H9 (cell line): ENCODE data around the gene SCUBE2. TPM values are rescaled to one million over a fixed set of nuclear protein-coding genes. Genes with fewer than 3 reads are reported as not detected.

Experiments used
- DNase-seq: peaks from one replicate; pipeline ENCODE4 v3.0.0-alpha.2; 2017
- H2AFZ ChIP-seq: one replicate; pipeline ENCODE4 v1.6.1; 2013; ENCODE audit warnings: mild to moderate bottlenecking, low read length, control low read depth, moderate library complexity
- H2AK5ac ChIP-seq: 2 replicates; pipeline ENCODE4 v1.6.1; 2013; ENCODE audit warnings: low read length, control low read depth, mixed read lengths; ENCODE audit not compliant: insufficient read length
- H2BK120ac ChIP-seq: one replicate; pipeline ENCODE4 v1.6.1; 2013; ENCODE audit warnings: low read depth, mild to moderate bottlenecking, low read length, control low read depth, inconsistent platforms; ENCODE audit not compliant: poor library complexity, severe bottlenecking
- H2BK12ac ChIP-seq: 2 replicates; pipeline ENCODE4 v1.6.1; 2013; ENCODE audit warnings: low read length, control low read depth, mixed read lengths, low read depth; ENCODE audit not compliant: insufficient read length
- H2BK15ac ChIP-seq: 2 replicates; pipeline ENCODE4 v1.6.1; 2013; ENCODE audit warnings: low read depth, low read length, control low read depth
- H2BK20ac ChIP-seq: one replicate; pipeline ENCODE4 v1.6.1; 2013; ENCODE audit warnings: low read depth, mild to moderate bottlenecking, low read length, control low read depth, inconsistent platforms; ENCODE audit not compliant: poor library complexity, severe bottlenecking
- H2BK5ac ChIP-seq: 2 replicates; pipeline ENCODE4 v1.6.1; 2013; ENCODE audit warnings: low read length, control low read depth, mixed read lengths; ENCODE audit not compliant: insufficient read length
- H3K14ac ChIP-seq: 2 replicates; pipeline ENCODE4 v1.6.1; 2013; ENCODE audit warnings: low read length, control low read depth; ENCODE audit not compliant: insufficient read depth
- H3K18ac ChIP-seq: 2 replicates; pipeline ENCODE4 v1.6.1; 2013; ENCODE audit warnings: low read depth, mild to moderate bottlenecking, mixed read lengths, low read length, control low read depth; ENCODE audit not compliant: insufficient read length
- H3K23ac ChIP-seq: 2 replicates; pipeline ENCODE4 v1.6.1; 2013; ENCODE audit warnings: low read length, control low read depth, mixed read lengths, low read depth; ENCODE audit not compliant: insufficient read length
- H3K23me2 ChIP-seq: 2 replicates; pipeline ENCODE4 v1.6.1; 2013; ENCODE audit warnings: low read depth, mild to moderate bottlenecking, mixed read lengths, low read length, control low read depth; ENCODE audit not compliant: insufficient read length, poor library complexity, severe bottlenecking
- H3K27ac ChIP-seq: 2 replicates; pipeline ENCODE4 v1.5.1; 2013; ENCODE audit warnings: low read length, control low read depth, mixed read lengths, low read depth; ENCODE audit not compliant: insufficient read length
- H3K27me3 ChIP-seq: 2 replicates; pipeline ENCODE4 v1.6.1; 2013; ENCODE audit warnings: low read length, control low read depth, inconsistent platforms; ENCODE audit not compliant: insufficient read depth
- H3K4ac ChIP-seq: 2 replicates; pipeline ENCODE4 v1.6.1; 2013; ENCODE audit warnings: low read depth, mild to moderate bottlenecking, control low read depth, inconsistent platforms, low read length, moderate library complexity
- H3K4me1 ChIP-seq: 2 replicates; pipeline ENCODE4 v1.6.1; 2013; ENCODE audit warnings: low read length, control low read depth, inconsistent platforms; ENCODE audit not compliant: insufficient read depth
- H3K4me2 ChIP-seq: 2 replicates; pipeline ENCODE4 v1.6.1; 2013; ENCODE audit warnings: low read length, control low read depth, mixed read lengths; ENCODE audit not compliant: insufficient read length, insufficient read depth
- H3K56ac ChIP-seq: 2 replicates; pipeline ENCODE4 v1.6.1; 2013; ENCODE audit warnings: low read depth, mild to moderate bottlenecking, mixed read lengths, low read length, control low read depth; ENCODE audit not compliant: insufficient read length
- H3K79me1 ChIP-seq: 2 replicates; pipeline ENCODE4 v1.6.1; 2013; ENCODE audit warnings: low read depth, mild to moderate bottlenecking, moderate library complexity, low read length, control low read depth, inconsistent platforms; ENCODE audit not compliant: insufficient read depth, poor library complexity, severe bottlenecking
- H3K79me2 ChIP-seq: 2 replicates; pipeline ENCODE4 v1.6.1; 2013; ENCODE audit warnings: low read length, control low read depth, inconsistent platforms; ENCODE audit not compliant: insufficient read depth
- H3K9ac ChIP-seq: 2 replicates; pipeline ENCODE4 v1.6.1; 2013; ENCODE audit warnings: low read length, control low read depth, mixed read lengths; ENCODE audit not compliant: insufficient read length; ENCODE audit errors: extremely low read depth
- H3K9me3 ChIP-seq: one replicate; pipeline ENCODE4 v1.6.1; 2013; ENCODE audit warnings: low read depth, low read length, inconsistent platforms; ENCODE audit not compliant: control insufficient read depth
- H3T11ph ChIP-seq: one replicate; pipeline ENCODE4 v1.6.1; 2013; ENCODE audit warnings: mild to moderate bottlenecking, low read length, control low read depth, inconsistent platforms
- H4K20me1 ChIP-seq: one replicate; pipeline ENCODE4 v1.6.1; 2013; ENCODE audit not compliant: control insufficient read depth, insufficient read length, insufficient read depth
- H4K5ac ChIP-seq: 2 replicates; pipeline ENCODE4 v1.6.1; 2013; ENCODE audit warnings: low read depth, mild to moderate bottlenecking, mixed read lengths, low read length, control low read depth; ENCODE audit not compliant: insufficient read length
- H4K8ac ChIP-seq: replicated peaks from 2 replicates; pipeline ENCODE4 v1.6.1; 2013; ENCODE audit warnings: low read length, control low read depth, mixed read lengths, low read depth; ENCODE audit not compliant: insufficient read length
- H4K91ac ChIP-seq: 2 replicates; pipeline ENCODE4 v1.6.1; 2013; ENCODE audit warnings: low read depth, mild to moderate bottlenecking, moderate library complexity, mixed read lengths, low read length, control low read depth; ENCODE audit not compliant: insufficient read length
- H3K27ac Mint-ChIP-seq, 3 experiments: 2 replicates in 2 of 3; 3 replicates in 1 of 3; pipeline ENCODE4 v1.8.0; 2020 to 2021; ENCODE audit warnings: mixed read lengths in 3 of 3, mild to moderate bottlenecking in 1 of 3, moderate library complexity in 1 of 3
- H3K27me3 Mint-ChIP-seq: 2 replicates; pipeline ENCODE4 v1.8.0; 2021; ENCODE audit warnings: low read depth, mild to moderate bottlenecking, moderate library complexity, mixed read lengths
- H3K36me3 Mint-ChIP-seq, 3 experiments: 2 replicates in 2 of 3; 3 replicates in 1 of 3; pipeline ENCODE4 v1.8.0; 2020 to 2021; ENCODE audit warnings: low read depth in 3 of 3, mixed read lengths in 3 of 3; ENCODE audit not compliant: insufficient read depth in 1 of 3
- H3K4me1 Mint-ChIP-seq, 2 experiments: 2 replicates each; pipeline ENCODE4 v1.8.0; 2020; ENCODE audit warnings: mixed read lengths in 2 of 2
- H3K4me3 Mint-ChIP-seq, 2 experiments: 2 replicates in 1 of 2; 3 replicates in 1 of 2; pipeline ENCODE4 v1.8.0; 2020 to 2021; ENCODE audit warnings: mild to moderate bottlenecking in 2 of 2, mixed read lengths in 2 of 2, moderate library complexity in 1 of 2
- H3K9me3 Mint-ChIP-seq, 2 experiments: 2 replicates in 1 of 2; 3 replicates in 1 of 2; pipeline ENCODE4 v1.8.0; 2020; ENCODE audit warnings: mild to moderate bottlenecking in 2 of 2, mixed read lengths in 2 of 2, moderate library complexity in 1 of 2
- CTCF ChIP-seq: fragments of 200-600 bp; sonication (generic); conservative IDR thresholded peaks from 3 replicates; pipeline ENCODE4 v1.8.0; 2021; ENCODE audit warnings: antibody characterized with exemption, mild to moderate bottlenecking
- WGBS: extraction: QIAGEN DNeasy Blood & Tissue Kit; methylation state at CpG from one replicate; pipeline ENCODE4 v1.1.7; 2013; ENCODE audit warnings: missing lambda C conversion rate, low lambda C conversion rate, mixed read lengths; ENCODE audit not compliant: insufficient read length; ENCODE audit errors: extremely low coverage; 5-methylcytosine and 5-hydroxymethylcytosine counted together
- total RNA-seq: library from RNA; stranded (reverse); gene quantifications from 2 replicates; pipeline ENCODE4 v1.2.1, GENCODE V29; 2021

The SCUBE2 gene
- total RNA-seq, 1 experiment from 2014 or later, result 1.6 TPM

GRCh38 chr11:8988329-8989234 lies 102.8 kb downstream of the SCUBE2 start:
- no peak overlapping the region for H3K9ac ChIP-seq
- no peak overlapping the region for H3K4ac ChIP-seq
- H3K27me3 ChIP-seq, result no peaks in the 10 kb centered on the region
- H3K9me3 ChIP-seq, result no peaks in the 10 kb centered on the region
- no peak overlapping the region for H4K5ac ChIP-seq
- H3K4me2 ChIP-seq, result no peak overlapping the region
- no peaks in the 10 kb centered on the region for H3K23me2 ChIP-seq
- H3T11ph ChIP-seq, result no peak overlapping the region
- no peak overlapping the region for H2BK5ac ChIP-seq
- peaks cover 4% of the 10 kb centered on the region; the same call in 1 of the 2 replicates for H3K4me1 ChIP-seq
- H3K27me3 Mint-ChIP-seq, result peaks cover 3% of the 10 kb centered on the region; the same call in 1 of the 2 replicates
- H3K4me3 Mint-ChIP-seq, result no peak overlapping the region
- H3K23ac ChIP-seq, result no peak overlapping the region
- no CpG with 5 or more reads among the region's 3 CpGs for WGBS
- H3K27ac Mint-ChIP-seq, result no peak overlapping the region
- H3K18ac ChIP-seq, result no peak overlapping the region
- no peaks in the 10 kb centered on the region for H3K36me3 Mint-ChIP-seq
- H4K91ac ChIP-seq, result no peak overlapping the region
- TF ChIP-seq CTCF, result no peak
- no peaks in the 10 kb centered on the region; a peak in 1 of 5 replicates for H3K9me3 Mint-ChIP-seq
- H3K4me1 Mint-ChIP-seq, result peaks cover 6 to 8% of the 10 kb centered on the region in 2 experiments; a peak in 2 of 4 replicates
- H3K79me2 ChIP-seq, result no peaks in the 10 kb centered on the region
- DNase-seq, result no peak
- H4K8ac ChIP-seq, result no peak overlapping the region
- H2BK120ac ChIP-seq, result no peak overlapping the region
- no peak overlapping the region for H2AK5ac ChIP-seq
- H4K20me1 ChIP-seq, result no peaks in the 10 kb centered on the region
- no peak overlapping the region for H2BK15ac ChIP-seq
- no peak overlapping the region for H2BK12ac ChIP-seq
- no peak overlapping the region for H2BK20ac ChIP-seq
- no peak overlapping the region for H3K14ac ChIP-seq
- H2AFZ ChIP-seq, result no peak overlapping the region
- H3K79me1 ChIP-seq, result no peaks in the 10 kb centered on the region
- no peak overlapping the region for H3K56ac ChIP-seq
- no peak overlapping the region for H3K27ac ChIP-seq
